ENCODE results near the gene LGMN. TPM values are rescaled to one million over a fixed set of nuclear protein-coding genes. Genes with fewer than 3 reads are reported as not detected.
"Not testable (repeated sequence)": the region's sequence is repeated elsewhere in the genome, so short reads cannot be mapped to it uniquely, and the experiment has no call there.

The LGMN gene
- total and polyA plus RNA-seq, 2 experiments from 2014 or later = 98.8 to 129 TPM

DNA sequence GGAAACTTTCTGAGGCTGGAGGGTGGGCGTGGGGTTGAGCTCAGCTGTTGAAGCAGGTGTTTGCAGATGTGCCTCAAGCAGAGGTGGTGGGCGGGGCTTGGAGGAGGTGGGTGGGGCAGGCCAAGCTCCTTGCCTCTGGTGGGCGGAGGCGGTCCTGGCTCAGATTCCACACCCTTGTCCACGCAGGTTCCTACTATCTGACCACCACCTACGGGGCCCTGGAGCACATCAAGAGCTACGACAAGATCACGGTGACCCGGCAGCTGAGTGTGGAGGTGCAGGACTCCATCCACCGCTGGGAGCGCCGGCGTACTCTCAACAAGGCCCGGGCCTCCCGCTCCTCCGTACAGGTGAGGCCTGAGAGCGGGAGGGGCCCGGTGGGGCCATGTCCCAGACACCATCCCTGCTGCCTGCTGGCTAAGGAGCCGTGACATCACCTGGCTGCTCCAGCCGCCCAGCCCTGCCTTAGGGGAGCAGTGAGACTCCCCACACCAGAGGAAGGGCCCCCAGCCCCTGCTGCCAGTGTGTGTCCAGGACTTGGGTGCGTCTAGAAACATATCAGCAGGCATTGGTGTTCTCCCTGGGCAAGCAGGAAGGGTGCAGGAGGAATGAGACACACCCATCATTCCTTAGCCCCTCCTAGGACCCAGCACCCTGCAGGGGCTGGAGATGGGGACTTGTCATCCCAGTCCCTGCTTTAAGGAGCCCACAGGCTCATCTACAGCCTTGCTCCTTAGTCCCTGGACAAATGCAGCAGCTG is 63.4 kb downstream of the LGMN start:
- no peaks in the 10 kb centered on the region for H3K79me2 ChIP-seq (ENCODE audit: insufficient read depth)
- H3K27me3 ChIP-seq (replicated peaks; ENCODE audit: insufficient read depth) = no peaks in the 10 kb centered on the region
- DNase-seq = no peak
- H3K4me2 ChIP-seq (ENCODE audit: unreplicated experiment) = no peak overlapping the region
- H3F3A ChIP-seq (ENCODE audit: insufficient read depth) = no peaks in the 10 kb centered on the region
- H3K9me3 ChIP-seq (ENCODE audit: low read depth) = no peaks in the 10 kb centered on the region
- in situ Hi-C loops (cut with MboI) = no loop called here
- no peaks in the 10 kb centered on the region for H4K20me1 ChIP-seq (ENCODE audit: insufficient read depth)
- H3K4me1 ChIP-seq (ENCODE audit: insufficient read depth) = no peaks in the 10 kb centered on the region
- H3K9ac ChIP-seq = no peak overlapping the region
- no peaks in the 10 kb centered on the region for H3K36me3 ChIP-seq (ENCODE audit: low read depth)
- no peak overlapping the region for H3K4me3 ChIP-seq
- no peaks in the 10 kb centered on the region for H3K9me2 ChIP-seq (ENCODE audit: insufficient read depth)
- 92% methylated on average over 18 to 21 of the region's 21 CpGs for WGBS, 2 experiments (ENCODE audit: low coverage in 1 of 2, low lambda C conversion rate in 2 of 2, missing lambda C conversion rate in 2 of 2)
- TF ChIP-seq EZH2 (IDR thresholded peaks at IDR 0.05; ENCODE audit: insufficient read depth, poor library complexity, severe bottlenecking) = no peak
- no peak for TF ChIP-seq EZH2phosphoT487 (IDR thresholded peaks at IDR 0.05; ENCODE audit: insufficient read depth, low read depth)
- no peak overlapping the region for H2AFZ ChIP-seq
- no peak overlapping the region for H3K27ac ChIP-seq

DNA sequence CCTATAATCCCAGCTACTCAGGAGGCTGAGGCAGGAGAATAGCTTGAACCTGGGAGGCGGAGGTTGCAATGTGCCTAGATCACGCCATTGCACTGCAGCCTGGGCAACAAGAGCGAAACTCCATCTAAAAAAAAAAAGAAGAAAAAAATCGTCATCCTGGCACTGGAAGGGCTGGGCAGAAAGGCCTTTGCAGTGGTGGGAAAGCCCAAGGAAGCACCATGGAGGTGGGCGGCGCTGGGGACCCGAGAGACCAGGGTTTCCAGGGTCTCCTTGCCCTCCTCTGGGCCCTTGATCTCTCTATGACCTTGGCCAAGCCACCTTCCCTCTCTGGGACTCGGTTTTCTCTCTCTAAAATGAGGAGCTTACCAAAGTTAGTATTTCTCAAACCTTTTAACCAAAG is 65.4 kb downstream of the LGMN start:
- Histone ChIP-seq H3K27me3 (replicated peaks; ENCODE audit: insufficient read depth) (no peaks in the 10 kb centered on the region), H3K79me2 (ENCODE audit: insufficient read depth) (no peaks in the 10 kb centered on the region), H3K9me2 (ENCODE audit: insufficient read depth) (no peaks in the 10 kb centered on the region), H2AFZ (no peak overlapping the region), H3K9me3 (ENCODE audit: low read depth) (no peaks in the 10 kb centered on the region), H3K9ac (no peak overlapping the region), H3K27ac (no peak overlapping the region), H3K4me3 (no peak overlapping the region), H4K20me1 (ENCODE audit: insufficient read depth) (no peaks in the 10 kb centered on the region), H3K36me3 (ENCODE audit: low read depth) (no peaks in the 10 kb centered on the region), H3F3A (ENCODE audit: insufficient read depth) (no peaks in the 10 kb centered on the region), H3K4me1 (ENCODE audit: insufficient read depth) (no peaks in the 10 kb centered on the region), H3K4me2 (ENCODE audit: unreplicated experiment) (no peak overlapping the region)
- DNase-seq = no peak
- no peak for TF ChIP-seq EZH2phosphoT487 (IDR thresholded peaks at IDR 0.05; ENCODE audit: insufficient read depth, low read depth)
- no peak for TF ChIP-seq EZH2 (IDR thresholded peaks at IDR 0.05; ENCODE audit: insufficient read depth, poor library complexity, severe bottlenecking)
- 90 to 93% methylated on average over 8 of the region's 8 CpGs for WGBS, 2 experiments (ENCODE audit: low coverage in 1 of 2, low lambda C conversion rate in 2 of 2, missing lambda C conversion rate in 2 of 2)
- in situ Hi-C loops (cut with MboI) = no loop called here

DNA sequence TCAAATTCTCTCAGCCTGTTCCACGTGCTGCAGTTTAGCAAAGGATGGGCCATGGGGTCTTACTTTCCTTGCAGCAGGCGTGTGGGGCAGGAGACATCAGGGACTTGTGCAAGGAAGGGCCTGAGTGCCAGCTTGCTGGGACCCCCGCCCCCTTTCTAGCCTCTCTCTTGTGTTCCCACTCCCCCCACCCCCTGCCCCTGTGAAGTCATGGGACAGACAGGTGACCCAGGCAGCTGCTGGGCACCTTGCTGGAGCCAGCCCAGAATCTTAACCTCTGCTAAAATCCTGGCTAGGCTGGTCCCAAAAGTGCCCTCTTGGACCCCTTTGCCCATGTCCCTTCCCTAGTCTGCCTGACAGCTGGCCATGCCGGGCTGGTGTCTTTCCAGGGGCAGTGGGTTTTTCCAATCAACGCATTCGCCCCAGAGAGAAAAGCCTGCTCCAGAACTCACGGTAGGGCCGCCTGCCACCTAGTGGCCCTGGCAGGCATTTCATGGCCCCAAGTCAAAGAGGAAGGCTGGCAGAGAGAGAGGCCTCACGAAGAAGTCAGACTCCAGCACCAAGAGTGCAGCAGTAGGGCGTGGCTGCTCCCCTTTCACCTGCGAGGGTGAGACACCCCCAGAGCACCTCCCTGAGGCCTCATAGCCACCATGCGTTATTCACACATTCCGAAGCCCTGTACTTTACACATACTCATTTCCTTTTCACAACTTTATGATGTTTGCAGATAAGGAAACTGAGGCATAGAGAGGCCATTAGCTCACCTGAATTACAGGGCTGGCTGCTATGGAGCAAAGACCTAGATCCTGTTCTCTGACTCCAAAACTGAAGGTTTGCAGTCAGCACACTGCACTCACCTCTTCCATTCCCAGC is 67.4 kb downstream of the LGMN start:
- TF ChIP-seq EZH2 (IDR thresholded peaks at IDR 0.05; ENCODE audit: insufficient read depth, poor library complexity, severe bottlenecking) (no peak), EZH2phosphoT487 (IDR thresholded peaks at IDR 0.05; ENCODE audit: insufficient read depth, low read depth) (no peak)
- in situ Hi-C loops (cut with MboI) = no loop called here
- WGBS, 2 experiments (ENCODE audit: low coverage in 1 of 2, low lambda C conversion rate in 2 of 2, missing lambda C conversion rate in 2 of 2) = 26 to 27% methylated on average over 13 of the region's 13 CpGs

DNA sequence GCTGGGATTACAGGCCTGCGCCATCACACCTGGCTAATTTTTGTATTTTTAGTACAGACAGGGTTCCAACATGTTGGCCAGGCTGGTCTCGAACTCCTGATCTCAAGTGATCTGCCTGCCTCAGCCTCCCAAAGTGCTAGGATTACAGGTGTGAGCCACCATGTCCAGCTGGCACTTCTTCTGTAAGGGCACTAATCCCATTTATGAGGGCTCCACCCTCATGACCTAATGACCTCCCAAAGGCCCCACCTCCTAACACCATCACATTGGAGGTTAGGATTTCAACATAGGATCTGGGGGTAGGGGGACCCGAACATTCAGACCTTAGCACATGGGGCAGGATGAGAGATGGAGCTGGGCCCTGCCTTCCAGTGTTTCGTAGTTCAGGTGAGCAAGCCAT is 68.1 kb downstream of the LGMN start:
- H3K9ac ChIP-seq; H3K9me2 ChIP-seq (ENCODE audit: insufficient read depth); H3K9me3 ChIP-seq (ENCODE audit: low read depth); H3K36me3 ChIP-seq (ENCODE audit: low read depth); H3K4me2 ChIP-seq (ENCODE audit: unreplicated experiment); H3K27me3 ChIP-seq (replicated peaks; ENCODE audit: insufficient read depth); H3K79me2 ChIP-seq (ENCODE audit: insufficient read depth); H3K4me1 ChIP-seq (ENCODE audit: insufficient read depth); DNase-seq; in situ Hi-C loops (cut with MboI); H3K4me3 ChIP-seq; H3F3A ChIP-seq (ENCODE audit: insufficient read depth); H2AFZ ChIP-seq; H3K27ac ChIP-seq; H4K20me1 ChIP-seq (ENCODE audit: insufficient read depth): not testable (repeated sequence)
- 84 to 93% methylated on average over 4 of the region's 4 CpGs for WGBS, 2 experiments (ENCODE audit: low coverage in 1 of 2, low lambda C conversion rate in 2 of 2, missing lambda C conversion rate in 2 of 2)

More for the DNA sequence above, 67.4 kb downstream of the LGMN start:
- Histone ChIP-seq H3K9me2 (ENCODE audit: insufficient read depth) (no peaks in the 10 kb centered on the region), H3K4me2 (ENCODE audit: unreplicated experiment) (no peak overlapping the region), H3K4me1 (ENCODE audit: insufficient read depth) (no peaks in the 10 kb centered on the region), H3K4me3 (no peak overlapping the region), H3K27me3 (replicated peaks; ENCODE audit: insufficient read depth) (no peaks in the 10 kb centered on the region), H3K27ac (no peak overlapping the region), H3F3A (ENCODE audit: insufficient read depth) (0 out of 2 replicates have a peak, but pooled peaks cover 4% of the 10 kb centered on the region), H3K9me3 (ENCODE audit: low read depth) (no peaks in the 10 kb centered on the region), H3K36me3 (ENCODE audit: low read depth) (no peaks in the 10 kb centered on the region), H2AFZ (no peak overlapping the region), H3K9ac (no peak overlapping the region), H4K20me1 (ENCODE audit: insufficient read depth) (no peaks in the 10 kb centered on the region), H3K79me2 (ENCODE audit: insufficient read depth) (no peaks in the 10 kb centered on the region)
- peak; percentile 83 for DNase-seq

Data from GM23248 (cell line).